HTR-8/SVneo (cell line): Measurements from ENCODE around the gene ALOX5.

Experiments used
- DNase-seq: peaks from one replicate; pipeline ENCODE4 v3.0.0; 2011; ENCODE audit warnings: low spot score, mixed read lengths; ENCODE audit not compliant: insufficient read length
- FAIRE-seq: peaks from 2 replicates; lab custom pipeline; 2011; peaks lifted over from hg19 to GRCh38; lab: Jason Lieb, UNC

The ALOX5 gene

DNA sequence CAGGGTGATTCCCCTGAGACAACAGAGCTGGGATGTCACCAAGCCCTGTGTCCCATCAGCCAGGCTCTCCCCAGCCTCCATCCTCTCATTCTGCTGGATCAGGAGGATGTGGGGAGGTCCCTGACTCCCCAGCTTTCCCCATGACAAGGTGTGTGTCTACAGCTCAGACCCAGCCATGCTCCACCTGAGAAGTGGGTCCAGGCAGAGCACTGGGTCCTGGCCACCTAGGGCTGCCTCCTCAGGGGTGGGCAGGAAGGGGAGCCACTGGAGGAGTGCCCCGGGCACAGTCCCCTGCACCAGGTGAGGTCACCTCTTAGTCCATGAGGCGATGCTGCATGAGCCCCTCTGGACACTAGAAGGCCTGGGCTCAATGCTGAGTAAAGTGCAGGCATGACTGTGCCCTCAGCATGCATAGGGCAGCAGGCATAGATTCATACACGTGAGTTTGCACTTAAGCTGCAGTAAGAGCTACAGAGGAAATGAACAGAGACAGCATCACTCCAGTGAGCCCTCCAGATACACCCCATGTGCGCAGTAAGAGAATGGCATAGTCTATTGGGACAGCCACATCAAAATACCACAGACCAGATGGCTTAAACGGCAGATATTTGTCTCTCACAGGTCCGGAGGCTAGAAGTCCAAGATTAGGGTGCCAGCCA, 48.3 kb downstream of the ALOX5 start:
- FAIRE-seq, result no peak

DNA sequence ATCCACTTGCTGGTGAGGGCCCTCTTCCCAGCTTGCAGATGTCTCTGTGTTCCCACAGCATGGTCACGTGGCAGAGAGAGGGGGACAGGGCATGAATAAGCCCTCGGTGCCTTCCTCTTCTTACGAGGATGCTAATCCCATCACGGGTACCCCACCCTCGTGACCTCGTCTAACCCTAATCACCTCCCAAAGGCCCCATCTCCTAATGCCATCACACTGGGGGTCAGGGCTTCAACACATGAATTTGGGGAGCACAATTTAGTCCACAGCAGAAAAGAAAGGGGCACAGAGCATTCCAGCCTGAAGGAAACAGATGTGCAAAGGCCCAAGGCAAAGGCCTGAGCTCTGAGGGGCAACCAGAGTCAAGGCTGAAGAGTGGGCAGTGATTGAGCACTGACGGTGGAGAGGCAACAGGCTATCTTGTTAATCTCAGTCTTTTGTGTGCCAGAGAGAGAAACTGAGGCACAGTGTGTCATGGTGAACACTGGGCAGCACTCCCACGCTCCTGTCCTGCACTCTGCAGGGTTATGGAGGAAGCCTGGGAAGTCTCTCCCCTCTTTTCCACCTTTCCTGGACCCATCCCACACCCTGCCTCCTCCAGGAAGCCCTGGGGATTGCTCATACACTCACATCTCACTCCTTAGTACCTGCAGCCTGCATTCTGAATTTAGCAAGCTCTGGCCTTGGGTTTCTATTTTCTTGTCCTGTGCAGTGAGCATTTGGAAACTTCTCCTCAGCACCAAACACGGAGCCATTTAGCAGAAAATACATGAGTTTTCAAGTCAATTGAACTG, 49.0 kb downstream of the ALOX5 start:
- FAIRE-seq (no peak), DNase-seq (no peak)

More for the DNA sequence above, 48.3 kb downstream of the ALOX5 start:
- no peak for DNase-seq

DNA sequence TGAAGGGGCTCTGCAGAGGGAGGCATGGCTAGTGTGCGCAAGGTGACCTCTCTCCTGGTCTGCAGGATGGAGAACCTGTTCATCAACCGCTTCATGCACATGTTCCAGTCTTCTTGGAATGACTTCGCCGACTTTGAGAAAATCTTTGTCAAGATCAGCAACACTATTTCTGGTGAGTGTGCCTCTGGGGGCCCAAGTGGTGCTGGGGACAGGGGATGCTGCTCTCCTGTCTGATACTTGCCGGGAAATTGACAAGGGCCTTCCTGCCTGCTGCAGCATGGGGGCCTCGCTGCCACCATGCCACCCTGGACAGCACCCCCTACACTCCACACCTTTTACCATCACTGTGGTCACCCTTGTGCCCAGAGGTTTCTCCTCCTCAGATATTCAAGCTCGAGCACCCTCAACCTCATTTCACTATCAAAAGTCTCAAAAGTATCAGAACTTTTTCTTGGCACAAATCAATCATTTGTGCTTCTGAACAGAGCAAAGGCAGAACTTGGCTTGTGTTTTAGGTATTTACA, 50.0 kb downstream of the ALOX5 start:
- DNase-seq, result no peak
- FAIRE-seq, result no peak

DNA sequence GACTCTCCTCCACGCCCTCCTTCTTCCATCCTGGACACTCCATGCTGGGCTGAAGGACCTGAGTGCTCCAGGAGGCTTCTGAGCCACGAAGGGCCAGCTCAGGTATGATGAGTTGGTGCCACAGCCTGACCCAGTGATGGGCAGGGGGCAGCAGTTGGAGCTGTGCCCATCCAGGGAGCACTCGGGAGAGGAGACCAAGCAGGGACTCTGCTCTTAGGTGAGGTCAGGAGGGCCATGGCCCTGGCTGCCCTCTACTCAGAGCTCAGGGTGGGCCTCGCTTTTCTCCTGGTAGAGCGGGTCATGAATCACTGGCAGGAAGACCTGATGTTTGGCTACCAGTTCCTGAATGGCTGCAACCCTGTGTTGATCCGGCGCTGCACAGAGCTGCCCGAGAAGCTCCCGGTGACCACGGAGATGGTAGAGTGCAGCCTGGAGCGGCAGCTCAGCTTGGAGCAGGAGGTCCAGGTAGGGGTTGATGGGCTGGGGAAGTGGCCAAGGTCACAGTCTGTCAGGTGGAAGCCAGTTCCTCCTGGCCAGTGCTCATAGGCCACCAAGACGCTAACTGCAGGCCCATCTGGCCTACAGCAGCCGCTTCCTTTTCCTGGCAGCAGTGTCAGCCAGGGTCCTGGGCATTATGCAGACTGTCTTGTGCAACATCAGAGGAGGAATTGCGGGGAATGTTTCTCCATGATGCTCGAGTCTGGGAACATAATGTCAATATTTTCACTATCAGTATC, 50.8 kb downstream of the ALOX5 start:
- DNase-seq (no peak), FAIRE-seq (no peak)

DNA sequence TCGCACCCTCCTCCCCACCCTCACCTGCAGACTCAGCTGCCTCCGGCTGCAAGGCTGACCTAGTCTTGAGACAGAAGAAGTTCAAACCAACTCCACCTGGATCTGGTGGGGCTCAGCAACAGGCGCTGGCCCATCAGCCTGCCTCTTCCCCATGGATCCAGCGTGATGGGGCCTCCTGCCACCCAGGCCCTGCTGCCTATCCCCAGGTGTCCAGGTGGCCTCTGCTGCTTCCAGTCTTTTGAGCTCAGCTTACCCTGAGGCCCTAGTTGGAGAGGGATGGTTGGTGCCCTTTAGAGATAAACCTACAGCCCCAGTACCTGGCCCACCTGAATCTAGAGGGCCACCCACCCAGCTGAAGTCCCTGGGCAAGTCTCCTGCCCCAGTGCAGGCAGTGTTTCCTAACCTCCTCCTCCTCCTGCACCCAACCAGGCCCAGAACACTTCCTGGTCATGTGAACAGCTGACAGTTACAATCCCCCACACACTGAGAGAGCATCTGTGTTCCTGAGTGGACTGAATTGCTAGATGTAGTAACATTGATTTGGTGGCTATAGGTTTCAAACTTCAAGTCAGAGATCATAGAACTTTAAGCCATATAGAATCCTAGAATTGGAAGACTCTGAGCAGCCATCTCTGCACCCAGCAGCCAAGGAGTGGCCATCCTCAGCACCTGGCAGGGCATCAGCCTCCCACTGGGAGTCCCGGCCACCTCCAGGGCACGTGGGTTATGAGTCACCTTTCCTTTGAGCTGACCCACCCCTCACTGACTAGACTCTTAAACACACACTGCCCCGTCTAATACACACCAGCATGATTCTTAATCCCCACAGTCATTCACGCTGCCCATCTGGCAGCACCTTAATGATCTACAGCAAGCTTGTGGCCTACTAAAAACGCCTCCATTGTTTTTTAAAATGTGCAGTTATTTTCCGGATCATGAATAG, 51.9 kb downstream of the ALOX5 start:
- no peak for DNase-seq
- no peak for FAIRE-seq

DNA sequence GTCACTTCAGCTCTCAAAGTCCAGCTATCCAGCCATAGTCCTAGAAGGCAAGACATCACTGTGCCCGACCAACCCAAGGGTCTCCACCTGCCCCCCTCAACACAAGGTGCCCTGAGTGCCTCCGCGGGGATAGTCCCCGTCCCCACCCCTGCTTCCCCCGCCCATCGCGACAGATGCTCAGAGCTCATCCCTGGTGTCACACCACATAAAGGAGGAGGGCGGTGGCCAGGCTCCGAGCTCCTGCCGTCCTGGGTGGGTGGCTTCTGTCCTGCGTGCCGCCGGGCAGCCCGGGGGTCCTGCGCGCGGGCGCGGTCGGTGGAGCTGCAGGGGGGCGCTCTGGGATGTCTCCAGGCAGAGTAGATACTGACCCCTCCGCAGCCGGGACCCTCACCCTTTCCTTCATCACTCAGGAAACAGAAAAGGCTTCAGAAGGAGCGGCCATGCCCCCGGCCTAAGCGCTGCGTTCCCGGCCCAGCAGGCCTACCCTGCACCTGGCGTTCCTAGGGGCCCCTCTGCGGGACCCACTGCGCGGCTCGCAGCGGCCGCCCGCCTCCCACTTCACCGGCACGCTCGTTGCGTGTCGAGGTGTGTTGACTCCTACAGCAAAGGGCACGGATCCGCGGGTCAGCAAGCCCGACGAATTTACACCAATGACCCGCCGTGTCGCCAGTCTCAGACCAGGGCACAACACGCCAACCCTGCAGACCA, 53.4 kb downstream of the ALOX5 start:
- no peak for FAIRE-seq
- DNase-seq, result no peak

DNA sequence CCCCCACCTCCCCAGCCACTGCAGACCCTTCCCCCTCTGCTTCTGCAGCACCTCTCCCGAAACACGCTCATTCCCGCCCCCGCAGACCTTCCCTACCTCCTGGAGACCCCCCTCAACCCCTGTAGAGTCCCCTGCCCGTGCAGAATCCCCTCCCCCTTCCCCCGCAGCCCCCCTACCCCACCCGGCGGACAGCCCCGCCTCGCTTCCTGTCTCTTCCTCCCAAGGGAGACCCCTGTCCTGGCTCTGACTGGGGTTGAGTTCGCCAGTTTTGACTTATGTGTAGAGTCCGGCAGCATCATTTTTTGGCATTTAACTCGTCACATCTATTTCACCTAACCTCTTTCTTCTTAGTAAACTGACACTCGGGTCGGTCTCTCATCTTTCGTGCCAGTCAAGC, 54.0 kb downstream of the ALOX5 start:
- no peak for DNase-seq
- no peak for FAIRE-seq

DNA sequence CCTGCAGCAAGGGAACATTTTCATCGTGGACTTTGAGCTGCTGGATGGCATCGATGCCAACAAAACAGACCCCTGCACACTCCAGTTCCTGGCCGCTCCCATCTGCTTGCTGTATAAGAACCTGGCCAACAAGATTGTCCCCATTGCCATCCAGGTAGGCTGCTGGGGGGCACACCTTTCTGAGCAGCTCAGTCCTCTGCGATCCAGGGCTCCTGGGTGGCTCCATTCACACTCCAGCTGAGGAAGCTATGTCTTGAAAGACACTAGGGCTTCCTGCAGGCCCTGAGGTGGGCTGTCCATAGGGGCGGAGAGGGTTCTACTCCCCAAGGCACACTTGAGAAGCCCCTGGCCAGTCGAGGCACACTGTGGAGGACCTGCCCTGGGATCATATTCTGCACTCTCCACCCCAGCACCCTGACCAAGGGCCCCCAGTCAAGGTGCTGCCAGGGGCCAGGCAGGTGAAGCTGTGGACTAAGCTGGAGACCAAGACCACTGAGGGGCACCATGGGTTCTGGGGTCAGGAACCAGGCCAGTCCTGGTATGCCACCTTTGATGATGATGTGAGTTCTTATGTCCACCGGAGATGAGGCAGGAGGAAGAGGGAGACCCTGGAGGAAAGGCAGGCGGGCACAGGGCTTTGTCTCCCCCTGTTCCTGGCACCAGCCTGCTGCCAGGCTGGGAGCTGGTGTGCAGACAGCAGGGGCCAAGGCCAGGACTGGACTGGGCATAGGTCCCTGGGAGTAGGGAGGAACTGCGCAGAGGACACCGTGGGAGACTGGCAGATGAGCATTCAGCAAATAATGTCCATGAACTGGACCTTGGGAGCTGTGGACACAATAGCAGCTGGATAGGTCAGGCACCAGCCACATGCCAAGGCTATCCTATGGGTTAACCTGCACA, 54.8 kb downstream of the ALOX5 start:
- DNase-seq (no peak), FAIRE-seq (no peak)

DNA sequence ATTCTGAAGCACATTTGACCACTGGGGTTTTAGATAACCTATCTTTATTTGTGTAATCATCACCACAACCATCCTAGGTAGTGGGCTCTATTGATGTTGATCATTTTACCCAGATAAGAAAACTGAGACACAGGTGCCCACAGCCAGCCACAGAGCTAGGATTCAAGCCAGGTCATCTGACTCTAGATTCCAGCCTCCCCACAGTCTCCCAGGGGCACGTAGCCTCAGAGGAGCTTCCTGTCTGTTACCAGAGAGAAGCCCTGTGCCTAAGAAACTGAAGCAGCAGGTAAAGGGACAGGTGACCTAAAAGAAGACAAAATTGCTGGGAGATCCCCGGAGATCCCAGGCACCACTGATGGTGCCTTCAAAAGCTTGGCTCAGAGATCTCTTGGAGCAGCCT, 55.8 kb downstream of the ALOX5 start:
- DNase-seq (no peak), FAIRE-seq (no peak)

DNA sequence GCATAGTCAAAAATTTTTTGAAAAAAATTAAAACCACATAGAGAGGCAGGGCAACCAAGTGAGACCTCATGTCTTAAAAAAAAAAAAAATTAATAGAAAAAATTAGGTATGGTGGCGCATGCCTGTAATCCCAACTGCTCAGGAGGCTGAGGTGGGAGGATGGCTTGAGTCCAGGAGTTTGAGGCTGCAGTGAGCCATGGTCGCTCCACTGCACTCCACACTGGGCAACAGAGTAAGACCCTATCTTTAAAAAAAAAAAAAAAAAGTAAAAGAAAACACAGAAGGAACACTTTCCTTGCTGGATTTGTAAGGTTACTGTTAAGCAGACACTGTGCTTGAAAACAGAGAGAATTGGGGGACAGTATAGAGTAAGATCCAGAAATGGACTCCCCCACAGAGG, 58.1 kb downstream of the ALOX5 start:
- FAIRE-seq (no peak), DNase-seq (no peak)

DNA sequence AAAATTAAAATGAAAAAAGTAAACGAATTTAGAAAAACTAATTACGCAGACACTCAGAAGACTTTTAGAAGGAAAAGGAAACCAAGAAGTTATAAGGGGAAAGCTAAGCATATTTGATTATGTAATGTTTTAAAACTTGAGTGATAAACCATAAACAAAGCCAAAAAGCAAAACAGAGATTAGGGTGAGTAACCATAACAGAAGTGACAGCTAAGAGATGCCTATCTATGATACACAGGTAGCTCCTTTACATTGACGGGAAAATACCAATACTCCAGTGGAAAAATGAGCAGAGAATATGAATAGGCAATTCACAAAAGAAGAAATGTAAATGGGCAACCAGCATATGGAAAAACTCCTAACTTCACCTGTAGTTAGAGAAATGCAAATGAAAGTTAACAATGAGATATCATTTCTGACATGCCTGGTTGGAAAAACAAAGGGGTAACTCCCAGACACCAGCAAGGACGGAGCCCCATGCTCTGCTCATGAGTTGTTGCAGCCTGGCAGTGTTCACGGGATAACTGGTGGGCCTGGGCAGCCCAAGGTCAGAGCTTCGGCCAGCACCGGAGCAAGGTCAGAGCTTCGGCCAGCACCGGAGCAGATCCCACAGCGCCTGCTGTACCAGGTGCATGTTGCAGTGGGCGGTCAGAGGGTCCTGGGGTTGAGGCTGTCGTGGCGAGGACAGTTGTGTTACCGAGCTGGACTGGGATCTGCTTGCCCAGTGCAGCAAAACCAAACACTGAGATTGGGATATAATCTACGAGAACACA, 58.9 kb downstream of the ALOX5 start:
- no peak for FAIRE-seq
- DNase-seq, result no peak

DNA sequence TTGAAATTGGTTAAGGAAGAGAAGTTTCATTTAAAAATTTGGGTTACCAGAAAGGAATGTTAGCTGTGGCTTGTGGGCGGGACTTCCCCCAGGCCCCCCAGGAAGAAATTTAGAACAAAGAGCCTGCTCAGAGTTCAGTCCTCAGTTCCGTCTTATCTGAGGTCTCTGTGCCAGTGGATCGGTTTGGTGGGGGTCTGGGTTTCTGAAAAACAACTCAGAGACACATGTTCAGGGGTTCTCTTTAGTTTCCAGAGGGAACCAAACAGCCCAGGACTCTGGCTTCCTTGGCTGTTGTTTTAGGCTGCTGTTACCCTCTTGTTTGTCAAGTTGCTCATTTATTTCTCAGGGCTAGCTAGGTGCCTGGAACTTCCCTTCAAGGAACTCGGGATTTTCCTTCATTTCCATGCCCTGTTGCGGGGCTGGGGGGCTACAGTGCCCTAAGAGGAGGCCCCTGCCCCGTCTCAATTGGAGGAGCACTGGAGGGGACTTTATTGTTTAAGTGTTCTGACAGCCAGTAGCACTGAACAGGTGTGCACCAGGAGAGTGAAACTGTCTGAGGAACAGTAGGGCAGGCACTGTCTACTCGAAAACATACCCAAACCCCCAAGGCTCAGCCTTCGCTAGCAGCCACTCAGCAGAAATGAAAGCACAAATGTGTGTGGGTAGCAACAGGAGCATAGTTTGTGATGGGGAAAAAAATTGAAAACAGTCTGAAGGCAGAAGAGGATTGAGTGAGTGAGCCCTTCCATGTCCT, 59.9 kb downstream of the ALOX5 start:
- FAIRE-seq (no peak), DNase-seq (no peak)

DNA sequence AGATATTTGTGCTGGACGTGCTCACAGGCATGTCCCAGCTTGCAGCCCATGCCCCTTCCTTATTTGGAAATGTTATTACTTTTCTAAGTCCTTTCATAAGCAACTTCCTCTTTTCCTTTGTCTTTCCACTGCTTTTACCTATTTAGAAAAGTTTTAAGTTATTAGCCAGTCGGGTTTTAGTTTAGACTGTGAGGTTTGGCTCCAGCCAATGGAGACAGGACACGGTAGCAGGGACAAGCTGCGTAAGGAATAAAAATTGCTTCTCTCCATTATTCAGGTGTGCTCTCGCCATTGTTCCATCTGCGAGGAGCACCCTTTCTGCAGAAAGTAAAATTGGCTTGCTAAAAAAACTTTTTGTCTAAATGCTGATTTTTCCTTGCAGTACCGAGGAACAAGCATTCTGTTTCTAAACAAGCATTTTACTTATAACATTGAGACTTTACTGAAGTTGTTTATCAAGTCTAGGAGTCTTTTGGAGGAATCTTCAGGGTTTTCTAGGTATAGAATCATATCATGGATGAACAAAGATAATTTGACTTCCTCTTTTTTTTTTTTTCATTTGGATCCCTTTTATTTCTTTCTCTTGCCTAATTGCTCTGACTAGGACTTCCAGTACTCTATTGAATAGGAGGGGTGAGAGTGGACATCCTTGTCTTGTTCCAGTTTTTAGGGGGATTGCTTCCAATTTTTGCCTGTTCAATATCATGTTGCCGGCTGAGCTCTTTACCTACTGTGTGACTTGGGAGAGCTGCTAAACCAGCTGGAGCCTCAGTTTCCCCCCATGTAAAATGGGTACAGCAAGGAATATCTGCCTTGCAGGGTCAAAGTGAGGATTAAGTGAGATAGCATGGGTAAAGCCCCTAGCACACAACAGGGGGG, 63.8 kb downstream of the ALOX5 start:
- no peak for DNase-seq

DNA sequence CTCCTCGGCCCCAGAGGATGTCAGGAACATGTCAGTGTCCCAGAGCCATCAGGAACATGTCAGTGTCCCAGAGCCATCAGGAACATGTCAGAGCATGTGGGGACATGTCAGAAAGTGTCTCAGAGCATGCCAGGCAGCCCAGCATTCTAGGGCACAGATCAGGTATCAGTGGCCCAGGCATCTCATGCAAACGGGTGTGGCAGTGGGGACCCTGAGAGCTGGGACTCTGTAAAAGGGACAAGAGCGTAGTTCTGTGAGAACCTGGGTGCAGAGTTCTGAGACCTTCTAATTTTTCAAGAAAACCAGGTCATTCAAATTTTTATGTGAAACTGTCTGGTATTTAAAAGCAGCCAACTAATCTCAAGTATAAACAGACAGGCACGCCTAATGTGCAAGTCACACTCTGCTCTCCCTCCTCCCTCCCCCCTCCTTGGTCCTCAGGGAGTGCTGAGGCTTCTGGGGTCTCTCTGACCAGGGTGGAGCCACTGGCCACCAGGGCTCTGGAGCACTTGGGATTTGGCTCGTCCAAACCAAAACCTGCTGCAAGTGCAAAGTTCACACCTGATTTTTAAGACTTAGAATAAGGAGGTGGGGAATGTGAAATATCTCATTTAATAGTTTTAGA, 64.6 kb downstream of the ALOX5 start:
- FAIRE-seq (no peak), DNase-seq (no peak)

More for the DNA sequence above, 63.8 kb downstream of the ALOX5 start:
- no peak for FAIRE-seq

DNA sequence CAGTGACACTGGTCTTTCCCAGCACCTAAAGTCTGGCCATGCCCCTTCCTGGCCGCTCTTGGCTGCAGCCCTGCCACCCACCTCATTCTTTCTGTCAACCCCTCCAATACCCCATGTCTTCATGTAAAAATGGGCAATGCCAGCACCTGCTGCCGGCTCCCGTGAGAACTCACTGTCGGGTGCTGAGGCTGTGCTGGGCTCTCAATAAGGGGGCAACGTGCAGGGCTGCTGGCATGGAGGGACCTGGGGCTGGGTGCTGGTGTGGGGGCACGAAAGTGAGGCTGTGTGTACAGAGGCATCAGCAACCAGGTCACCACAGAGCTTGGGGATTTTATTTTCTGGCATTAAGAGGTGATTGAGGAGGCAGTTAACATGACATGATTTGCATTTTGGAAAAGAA, 65.3 kb downstream of the ALOX5 start:
- DNase-seq, result no peak
- FAIRE-seq, result no peak
